ENCODE results near the gene ERLIN1.
A peak's percentile ranks its signal among the peaks of the same experiment; 100 is the strongest.

The ERLIN1 gene

DNA sequence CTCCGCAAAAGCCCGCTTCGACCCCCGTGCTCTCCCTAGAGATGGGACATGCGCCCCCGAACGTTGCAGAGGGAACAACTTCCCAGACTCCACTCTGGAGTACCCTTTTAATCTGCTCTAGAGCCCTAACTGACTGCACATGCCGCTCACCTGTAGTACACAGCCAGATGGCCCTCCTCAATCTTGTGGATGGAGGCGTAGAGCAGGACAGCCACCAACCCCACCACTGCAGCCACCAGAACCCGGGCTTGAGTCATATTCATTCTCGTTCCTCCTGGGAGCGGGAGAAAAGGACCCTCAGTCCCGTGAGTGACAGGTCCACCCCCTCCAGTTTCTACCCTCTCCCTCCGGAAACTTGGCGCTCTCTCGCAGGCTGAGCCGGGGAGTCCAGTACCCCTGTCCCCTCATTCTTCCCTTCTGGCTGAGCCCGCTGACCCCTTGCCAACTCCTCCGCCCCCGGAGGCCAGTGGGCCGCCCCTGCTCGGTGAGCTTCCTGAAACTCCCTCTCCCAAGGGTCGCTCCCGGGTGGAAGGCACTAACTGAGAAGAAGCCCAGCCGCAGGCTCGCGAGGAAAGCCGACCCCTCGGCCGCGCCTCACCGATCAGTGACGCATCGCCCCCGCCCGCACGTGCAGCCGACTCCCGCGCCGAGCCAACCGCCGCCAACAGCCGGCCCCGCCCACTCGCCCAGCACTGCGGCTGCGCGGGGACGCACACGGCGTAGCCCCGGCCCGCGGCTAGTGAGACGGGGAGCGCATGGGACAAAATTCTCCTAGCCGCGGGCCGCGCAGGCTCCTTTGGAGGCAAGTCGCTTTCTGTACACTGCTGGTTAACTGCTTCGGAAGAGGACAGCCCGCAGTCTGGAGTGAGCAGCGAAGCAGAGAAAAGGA, at the start of gene ERLIN1:
Gene ERLIN1 (minus strand): TSS at position 666 of the 889 bp plus-strand sequence. CDS start 403 bp downstream, at position 263.
- DNase-seq, result peak; percentile 77

DNA sequence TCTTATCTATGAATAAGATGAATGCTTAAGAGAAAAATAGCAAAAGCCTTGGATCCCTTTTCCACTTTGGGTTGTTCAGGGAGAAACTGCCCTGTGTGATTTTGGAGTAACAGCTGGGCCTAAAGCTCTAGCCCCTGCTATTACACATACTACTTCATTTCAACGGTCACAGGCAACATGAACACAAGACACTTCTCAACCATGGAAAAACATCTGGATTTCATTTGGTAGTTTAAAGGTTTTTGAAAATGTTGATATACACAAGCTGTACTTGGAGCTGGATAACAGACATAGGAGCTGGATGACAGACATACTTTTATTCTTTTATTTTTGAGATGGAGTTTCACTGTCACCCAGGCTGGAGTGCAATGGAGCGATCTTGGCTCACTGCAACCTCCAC, 46.3 kb upstream of the ERLIN1 start:
- no peak for DNase-seq

DNA sequence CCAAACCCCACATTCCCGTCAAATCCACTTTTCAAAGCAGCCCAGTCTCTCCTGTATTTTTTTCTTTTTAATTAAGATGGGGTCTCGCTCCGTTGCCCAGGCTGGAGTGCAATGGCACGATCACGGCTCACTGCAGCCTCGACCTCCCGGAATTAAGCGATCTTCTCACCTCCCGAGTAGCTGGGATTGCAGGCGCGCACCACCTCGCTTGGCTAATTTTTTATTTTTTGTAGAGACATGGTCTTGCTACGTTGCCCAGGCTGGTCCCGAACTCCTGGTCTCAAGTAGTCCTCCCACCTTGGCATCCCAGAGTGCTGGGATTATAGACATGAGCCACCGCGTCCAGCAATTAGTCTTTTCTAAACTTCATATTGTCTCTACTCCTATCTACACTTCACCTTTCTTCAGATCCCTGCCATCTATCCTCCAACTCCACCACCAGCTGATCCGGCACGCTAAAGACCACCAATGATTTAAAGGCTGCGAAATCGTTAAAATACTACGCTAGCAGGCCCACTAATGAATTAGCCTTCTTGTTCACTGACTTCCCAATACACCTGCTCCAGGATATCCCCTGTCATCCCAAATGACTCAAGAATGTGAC, 44.1 kb upstream of the ERLIN1 start:
- no peak for DNase-seq

DNA sequence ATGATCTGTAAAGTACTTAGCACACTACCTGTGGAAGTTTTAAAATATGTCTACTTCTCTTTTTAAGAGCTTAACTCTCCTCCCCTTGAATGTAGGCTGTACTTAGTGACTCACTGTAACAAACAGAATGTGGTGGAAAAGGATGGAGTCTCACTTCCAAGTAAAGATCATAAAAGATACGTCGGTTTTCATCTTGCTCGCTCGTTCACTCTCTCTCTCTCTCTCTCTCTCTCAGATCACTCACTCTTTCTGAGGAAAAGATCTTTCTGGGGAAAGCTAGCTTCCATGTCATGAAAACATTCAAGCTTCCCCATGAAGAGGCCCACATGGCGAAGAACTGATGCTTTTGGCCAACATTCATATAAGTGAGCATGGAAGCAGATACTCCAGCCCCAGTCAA, 38.0 kb upstream of the ERLIN1 start:
- DNase-seq, result no peak

DNA sequence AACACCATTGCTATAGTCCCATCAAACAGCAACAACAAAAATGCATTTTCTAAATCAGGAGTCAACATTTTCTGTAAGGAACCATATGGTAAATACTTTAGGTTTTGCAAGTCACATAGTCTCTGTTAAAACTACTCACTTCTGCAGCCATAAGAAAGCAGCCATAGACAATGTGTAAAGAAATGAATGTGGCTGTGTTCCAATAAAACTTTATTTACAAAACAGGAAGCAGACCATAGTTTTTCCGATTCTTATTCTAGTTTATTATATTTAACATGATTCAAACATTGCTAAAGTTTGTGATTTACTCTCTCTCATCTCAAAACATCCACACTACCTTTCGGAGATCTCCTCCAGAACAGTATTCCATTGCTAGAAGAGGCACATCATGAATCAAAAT, 36.7 kb upstream of the ERLIN1 start:
- DNase-seq, result no peak

DNA sequence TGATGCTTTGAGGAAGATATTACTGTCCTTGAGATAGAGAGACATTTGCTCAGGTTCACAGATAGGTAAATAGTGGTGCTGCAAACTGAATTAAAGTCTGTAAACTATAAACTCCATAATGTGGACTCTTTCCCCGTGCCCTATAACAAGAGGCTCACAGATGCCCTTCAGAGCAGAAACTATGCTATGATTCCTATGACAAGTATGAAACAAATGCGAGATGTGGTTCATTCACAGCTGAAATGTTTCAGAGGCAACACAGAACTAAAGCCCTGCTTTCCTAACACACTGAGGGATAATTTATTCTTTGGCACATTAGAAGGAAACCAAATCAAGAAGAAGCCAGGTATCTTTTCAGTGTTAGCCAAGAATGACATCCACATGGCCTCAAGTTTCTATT, 30.2 kb upstream of the ERLIN1 start:
- DNase-seq, result no peak

DNA sequence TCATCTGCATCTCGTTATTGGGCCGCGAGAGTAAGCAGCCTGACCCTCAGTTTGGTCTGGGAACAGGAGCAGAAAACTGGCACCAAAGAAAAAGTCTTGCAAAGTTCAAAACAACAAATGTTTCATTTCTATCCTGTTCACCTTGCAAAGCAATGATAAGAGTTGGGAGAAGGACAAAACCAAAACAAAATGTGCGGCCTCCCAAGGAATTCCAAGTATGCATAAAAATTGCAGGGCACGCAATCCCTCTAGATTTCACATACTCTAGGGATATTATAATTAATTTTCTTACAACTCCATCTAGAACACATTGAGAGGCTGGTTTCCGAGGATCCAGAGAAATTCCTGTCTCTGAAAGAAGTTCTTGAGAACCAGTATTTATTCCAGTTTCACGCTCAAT, 23.5 kb upstream of the ERLIN1 start:
- DNase-seq, result no peak

DNA sequence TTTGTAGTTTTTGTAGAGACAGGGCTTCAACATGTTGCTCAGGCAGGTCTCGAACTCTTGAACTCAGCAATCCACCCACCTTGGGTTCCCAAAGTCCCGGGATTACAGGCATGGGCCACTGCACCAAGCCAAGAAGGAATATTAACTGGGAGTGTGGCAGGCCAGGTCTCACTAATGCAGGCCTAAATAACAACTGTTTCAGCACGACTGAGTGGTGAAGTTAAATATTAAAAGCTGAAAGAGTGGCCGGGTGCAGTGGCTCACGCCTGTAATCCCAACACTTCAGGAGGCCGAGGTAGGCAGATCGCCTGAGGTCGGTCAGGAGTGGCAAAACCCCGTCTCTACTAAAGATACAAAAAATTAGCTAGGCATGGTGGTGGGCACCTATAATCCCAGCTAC, 22.4 kb upstream of the ERLIN1 start:
- no peak for DNase-seq

DNA sequence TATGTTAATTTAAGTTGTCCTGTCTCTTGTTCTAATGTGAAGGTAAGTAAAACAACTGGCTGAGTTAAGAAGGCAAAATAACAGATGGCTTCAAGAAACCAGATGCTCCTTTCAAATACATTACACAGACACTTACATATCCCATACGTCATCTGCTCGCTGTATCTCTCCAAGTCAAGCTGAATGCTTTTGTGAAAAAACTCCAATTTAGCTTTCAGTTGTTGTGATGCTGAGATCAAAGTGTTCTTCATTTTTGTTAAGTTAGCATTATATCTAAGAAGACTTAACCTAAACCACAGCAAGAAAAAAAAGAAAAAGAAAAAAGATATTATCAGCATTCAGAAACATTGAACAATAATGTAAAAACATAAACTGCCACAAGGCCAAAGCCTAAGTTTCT, 18.5 kb upstream of the ERLIN1 start:
- no peak for DNase-seq

DNA sequence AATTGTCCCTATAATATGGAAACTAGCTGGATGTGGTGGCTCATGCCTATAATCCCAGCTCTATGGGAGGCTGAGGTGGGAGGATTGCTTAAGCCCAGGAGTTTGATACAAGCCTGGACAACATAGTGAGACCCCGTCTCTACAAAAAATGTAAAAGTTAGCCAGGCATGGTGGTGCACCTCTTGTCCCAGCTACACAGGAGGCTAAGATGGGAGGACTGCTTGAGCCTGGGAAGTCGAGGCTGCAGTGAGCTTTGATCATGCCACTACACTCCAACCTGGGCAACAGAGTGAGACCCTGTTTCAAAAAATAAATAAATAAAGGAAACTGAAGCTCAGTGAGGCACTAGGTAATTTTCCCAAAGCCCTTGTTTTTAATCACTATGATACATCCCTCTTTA, 15.7 kb upstream of the ERLIN1 start:
- DNase-seq, result no peak

DNA sequence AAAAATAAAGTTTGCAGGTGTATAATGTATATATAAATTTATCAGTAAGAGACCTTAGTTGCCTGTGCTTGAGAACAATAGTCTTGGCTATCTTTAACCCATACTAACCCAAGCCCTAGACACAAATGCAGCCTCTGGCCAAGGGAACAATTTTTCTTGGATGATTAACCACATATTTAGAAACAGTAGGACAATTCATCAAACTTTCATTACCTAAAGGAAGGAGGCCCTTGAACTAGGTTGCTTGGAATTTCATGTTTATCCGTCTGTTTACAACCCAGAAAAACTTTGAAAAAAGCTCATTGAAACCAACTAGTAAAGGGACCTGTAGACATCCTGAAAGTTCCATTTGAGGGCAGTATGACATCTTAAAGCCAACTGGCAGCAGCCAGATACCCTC, 8.9 kb upstream of the ERLIN1 start:
- no peak for DNase-seq

DNA sequence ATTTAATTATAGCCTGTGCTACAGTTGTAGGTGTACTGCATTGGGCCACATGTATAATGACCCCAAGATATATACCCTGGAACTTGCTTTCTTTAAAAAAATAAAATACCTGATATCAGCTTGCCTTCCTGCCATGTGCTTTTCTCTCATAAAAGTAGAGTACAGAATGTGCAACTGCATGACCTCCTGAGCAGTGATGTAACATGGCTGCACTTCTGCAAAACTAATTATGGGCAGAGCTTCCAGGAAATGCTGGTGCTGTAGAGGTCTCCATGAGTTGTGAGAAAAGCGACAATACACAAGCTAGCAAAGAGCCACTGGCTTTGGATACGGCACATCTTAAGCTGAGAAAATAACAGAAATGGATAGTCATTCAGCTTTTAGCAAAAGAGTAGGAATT, 6.5 kb upstream of the ERLIN1 start:
- DNase-seq, result no peak

DNA sequence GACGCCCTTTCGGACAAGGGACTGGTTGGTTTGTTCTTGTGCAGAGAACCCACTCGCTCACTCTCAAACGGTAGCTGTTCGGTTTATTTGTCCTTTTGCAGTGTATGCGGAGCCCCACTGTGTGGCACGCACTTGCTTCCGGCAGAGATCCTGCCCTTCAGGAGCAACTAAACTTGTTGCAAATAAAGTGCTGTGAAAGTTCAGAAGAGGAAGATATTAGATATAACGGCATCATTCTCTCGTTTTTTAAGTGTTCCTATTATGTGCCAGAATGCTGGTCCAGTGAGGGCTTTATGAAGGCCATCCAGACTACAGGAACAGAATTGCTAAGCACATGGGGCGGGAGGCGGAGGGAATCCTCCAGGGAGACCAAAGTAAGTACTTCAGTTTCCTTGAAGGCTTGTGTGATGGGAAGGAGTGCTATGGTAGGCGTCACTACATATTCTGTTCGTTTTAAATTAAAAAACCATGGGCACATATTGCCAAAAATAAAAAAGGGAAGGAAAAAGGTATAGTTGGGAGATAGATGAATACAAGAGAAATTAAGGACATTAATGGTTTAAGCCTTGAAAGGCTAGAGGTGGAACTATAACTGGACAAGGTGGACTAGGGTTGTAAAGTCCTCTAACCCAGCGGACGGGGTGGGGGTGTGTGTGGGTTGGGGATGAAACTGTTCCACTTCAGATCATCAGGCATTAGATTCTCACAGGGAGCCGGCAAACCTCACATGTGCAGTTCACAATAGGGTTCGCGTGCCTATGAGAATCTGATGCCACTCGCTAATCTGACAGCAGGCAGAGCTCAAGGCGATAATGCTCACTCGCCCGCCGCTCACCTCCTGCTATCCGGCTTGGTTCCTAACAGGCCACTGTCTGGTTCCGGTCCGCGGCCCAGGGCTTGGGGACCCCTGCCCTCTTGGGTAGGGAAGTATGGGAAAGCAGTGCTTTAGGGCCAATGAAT, 704 bp upstream of the ERLIN1 start:
- no peak for DNase-seq

DNA sequence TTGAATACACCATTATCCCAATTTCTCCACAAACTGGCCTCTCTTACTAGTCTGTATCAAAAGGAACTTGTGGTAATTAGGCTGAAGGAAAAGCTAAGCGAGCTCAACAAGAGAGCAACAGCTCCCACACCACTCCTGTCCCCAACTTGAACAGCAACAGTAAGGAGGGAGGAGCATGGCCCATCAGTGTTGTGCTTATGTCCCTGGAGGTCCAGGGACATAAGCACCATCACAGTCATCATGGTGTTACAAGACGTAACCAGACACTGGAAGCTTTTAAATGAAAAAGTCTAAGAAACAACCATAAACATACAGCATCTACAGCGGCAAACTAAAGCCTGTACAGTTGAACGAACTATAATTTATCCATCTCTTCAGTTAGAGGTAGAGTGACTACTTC, 989 bp downstream of the ERLIN1 start:
- no peak for DNase-seq

DNA sequence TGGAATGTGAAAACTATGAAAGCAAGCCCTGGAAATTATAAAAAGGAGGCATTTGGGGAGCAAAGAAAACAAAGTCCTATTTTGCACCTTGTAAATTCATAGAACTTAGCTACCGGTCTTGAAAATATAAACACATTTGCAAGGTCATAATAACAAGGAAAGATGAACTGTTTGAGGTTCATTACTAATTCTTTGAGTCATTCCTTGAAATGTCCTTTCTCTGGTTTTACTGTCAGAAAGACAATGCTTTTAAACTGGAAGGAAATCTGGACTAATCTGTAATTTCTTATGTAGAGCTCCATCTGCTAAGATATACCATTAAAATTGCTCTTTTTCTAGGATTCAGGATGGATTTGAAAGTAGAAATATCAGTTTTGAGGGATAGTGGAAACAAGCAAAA, 1.4 kb downstream of the ERLIN1 start:
- DNase-seq, result no peak

DNA sequence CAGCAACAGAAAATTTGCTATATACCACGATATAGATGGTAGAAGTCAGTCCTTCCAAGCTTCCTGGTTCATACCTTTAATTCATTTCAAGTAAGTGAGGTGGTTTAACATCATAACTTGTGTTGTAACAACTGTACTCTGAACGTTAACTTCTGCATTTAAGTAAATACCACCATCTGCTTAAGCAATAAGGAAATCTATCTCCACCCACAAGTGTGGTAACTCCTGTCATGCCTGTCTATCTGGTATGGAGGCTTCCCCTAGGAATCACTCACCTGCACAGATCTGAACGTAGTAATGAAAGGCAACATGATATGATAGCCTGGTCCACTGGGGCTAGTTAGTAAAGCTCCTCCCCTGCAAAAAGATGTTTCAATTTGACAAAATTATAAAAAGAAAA, 2.3 kb downstream of the ERLIN1 start:
- DNase-seq, result no peak

DNA sequence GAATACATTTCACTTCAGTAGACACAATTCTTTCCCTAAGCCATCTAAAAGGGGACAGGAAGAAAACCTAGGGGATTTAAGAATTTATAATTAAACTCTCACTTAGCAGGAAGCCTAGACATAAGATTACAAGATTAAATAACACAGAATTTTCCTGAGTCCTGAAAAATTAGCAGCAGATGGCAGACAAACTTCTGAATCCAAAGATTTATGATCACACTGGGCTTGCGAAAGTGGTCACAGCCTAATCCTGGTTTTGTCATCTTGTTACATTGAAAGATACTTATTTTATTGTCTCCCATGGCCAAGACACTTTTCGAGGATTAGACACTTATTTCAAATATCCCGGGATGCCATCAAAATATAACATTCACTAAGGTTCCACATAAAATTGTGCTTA, 2.9 kb downstream of the ERLIN1 start:
- no peak for DNase-seq

DNA sequence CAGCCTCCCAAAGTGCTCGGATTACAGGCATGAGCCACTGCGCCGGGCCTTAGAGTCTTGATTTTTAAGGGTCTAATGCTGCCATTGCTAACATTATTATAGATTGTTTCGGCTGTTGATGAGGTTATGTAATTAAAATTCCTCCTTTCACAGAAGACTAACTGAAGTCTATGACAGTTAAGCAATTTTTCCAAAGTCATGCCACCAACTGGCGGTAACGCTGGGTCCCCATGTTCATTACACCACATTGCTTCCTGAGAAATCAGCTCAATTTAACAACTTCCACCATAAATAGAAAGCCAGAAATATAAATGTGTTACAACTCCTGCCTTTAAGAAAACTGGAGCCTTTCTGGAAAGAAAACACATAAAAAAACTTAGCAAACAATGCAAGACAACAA, 3.5 kb downstream of the ERLIN1 start:
- DNase-seq, result no peak

DNA sequence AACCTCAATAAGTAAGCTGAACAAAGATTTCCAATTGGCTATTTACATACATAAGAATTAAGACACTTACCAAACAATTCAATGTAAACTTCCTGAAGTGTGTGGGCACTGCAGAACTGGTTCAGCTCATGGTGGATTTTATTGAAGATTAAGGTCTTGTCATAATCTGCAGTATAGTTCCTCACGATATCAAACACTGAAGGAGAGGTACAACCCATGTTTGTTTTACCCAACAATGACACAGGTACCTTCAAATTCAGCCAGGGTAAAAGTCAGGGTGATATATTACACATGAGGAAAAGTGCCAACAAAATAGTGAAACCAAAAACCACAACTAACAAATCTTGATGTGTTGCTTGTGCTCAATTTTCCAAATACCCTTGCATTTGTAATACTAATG, 10.0 kb downstream of the ERLIN1 start:
- no peak for DNase-seq

DNA sequence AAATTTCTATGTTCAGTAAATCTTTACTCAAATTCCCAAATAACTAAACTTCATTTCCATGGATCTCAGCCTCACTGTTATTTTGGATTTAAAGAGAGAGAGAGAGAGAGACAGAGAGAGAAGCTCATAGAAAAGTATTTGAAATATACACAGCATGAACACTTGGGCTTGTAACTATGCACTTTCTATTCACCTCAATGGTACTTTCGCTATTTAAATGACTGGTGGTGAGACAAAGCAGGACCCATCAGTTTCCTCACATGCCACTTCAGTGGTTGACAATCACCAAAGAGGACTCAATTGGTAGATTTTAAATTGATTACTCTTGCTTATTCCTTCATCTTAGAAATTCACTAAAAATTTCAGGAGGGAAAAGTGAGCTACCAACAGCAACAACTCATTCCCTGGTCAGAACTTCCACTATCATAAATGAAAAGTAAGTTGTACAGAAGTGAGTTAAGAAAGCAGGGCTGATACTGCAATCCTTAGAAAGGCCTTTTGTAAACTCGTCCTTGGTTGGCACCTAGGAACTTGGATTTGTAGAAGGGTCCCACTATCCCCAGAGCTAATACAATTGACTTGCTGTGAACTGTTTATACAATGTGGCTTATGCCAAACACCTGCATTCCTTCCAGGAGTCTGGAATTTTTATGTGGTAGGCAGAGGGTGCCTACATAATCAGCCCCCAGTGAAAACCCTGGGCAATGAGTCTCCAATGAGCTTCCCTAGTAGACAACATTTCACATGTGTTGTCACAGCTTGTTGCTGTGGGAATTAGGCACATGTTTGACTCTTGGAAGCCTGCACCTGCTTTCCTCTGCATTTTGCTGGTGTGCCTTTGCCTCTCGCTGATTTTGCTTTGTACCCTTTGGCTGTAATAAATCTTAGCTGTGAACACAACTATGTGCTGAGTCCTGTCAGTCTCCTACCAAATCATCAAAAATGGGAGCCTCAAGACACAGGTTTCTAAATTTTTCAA, 10.8 kb downstream of the ERLIN1 start:
- DNase-seq, result no peak

DNA sequence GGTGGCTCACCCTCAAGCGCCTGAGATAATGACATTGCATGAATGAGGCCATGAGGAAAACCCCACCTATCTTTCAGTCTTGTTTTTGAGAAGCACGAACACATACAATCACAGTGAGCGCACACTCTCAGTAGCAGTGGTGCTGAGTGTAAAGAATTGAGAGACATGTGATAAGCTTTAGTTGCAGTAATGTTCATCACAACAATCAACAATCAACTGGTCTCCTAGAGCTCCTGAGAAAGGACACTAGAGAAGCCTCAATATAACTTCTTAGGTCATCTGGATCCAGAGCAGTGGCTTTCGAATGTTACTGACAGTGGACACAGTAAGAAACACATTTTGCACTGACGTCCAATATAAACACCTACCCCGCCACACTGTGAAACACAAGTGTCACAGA, 12.8 kb downstream of the ERLIN1 start:
- no peak for DNase-seq

DNA sequence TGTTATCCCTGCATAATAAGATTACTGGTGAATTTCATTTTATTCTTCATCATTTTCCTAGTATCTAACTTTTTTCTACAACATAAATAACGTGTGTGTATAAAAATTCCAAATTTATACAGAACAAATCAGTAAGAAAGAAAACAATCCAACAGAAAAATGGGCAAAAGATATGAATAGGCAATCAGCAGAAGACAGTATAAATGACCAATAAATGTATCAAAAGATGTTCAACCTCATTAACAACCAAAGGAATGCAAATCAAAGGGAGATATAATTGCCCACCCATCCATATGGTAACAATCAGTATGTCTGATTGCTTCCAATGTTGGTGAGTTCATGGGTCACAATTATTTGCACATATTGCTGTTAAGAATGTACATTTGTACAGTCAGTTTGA, 13.5 kb downstream of the ERLIN1 start:
- DNase-seq, result no peak
